Panc1 (cell line): Measurements from ENCODE around the gene CCDC39.

Experiments used
- POLR2AphosphoS5 ChIP-seq: IDR thresholded peaks from 2 replicates; pipeline ENCODE4 v1.6.1; 2012; ENCODE audit warnings: mild to moderate bottlenecking, low read depth, low read length, moderate library complexity
- REST ChIP-seq, 2 experiments: IDR thresholded peaks; 2 replicates each; pipeline ENCODE4 v1.6.1; 2011 to 2012; ENCODE audit warnings: low read depth in 2 of 2, control low read depth in 1 of 2, low read length in 1 of 2, mild to moderate bottlenecking in 1 of 2, moderate library complexity in 1 of 2; ENCODE audit not compliant: insufficient read depth in 1 of 2
- SIN3A ChIP-seq: IDR thresholded peaks from 2 replicates; pipeline ENCODE4 v1.6.1; 2012; ENCODE audit warnings: low read depth, mild to moderate bottlenecking, low read length, moderate library complexity, borderline replicate concordance; ENCODE audit not compliant: insufficient read depth
- TCF7L2 ChIP-seq: IDR thresholded peaks from 2 replicates; pipeline ENCODE4 v1.6.1; 2011; ENCODE audit warnings: mild to moderate bottlenecking, low read depth, low read length, inconsistent platforms
- TF ChIP-seq, protein P1 (sequence below): fragments of 450-650 bp; IDR thresholded peaks from 2 replicates; pipeline ENCODE4 v1.5.1; 2017; ENCODE audit warnings: mild to moderate bottlenecking

DNA sequence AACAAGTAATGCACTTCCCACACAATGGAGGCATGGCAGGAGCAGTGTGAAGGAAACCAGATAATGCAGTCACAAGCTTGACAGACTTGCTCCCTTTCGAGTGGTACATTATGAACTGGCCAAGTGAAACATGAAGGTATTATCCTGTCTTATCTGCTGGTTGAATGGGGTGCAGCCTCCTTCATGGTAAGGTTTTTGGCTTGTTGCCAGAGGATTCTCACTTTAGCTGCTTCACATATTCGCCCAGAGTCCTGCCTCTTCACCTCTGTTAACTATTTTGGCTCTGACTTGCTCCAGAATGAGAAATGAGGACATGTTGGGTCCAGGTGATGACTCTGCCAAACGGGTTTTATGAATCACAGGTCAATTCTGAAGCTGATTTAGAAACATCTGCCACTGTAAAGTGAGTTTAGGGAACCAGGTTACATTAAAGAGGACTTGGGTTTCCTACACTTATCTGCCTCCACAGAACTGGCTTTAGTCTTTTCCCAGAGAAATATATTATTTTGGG is 19.5 kb upstream of the CCDC39 start:
- TF ChIP-seq, protein P1, sequence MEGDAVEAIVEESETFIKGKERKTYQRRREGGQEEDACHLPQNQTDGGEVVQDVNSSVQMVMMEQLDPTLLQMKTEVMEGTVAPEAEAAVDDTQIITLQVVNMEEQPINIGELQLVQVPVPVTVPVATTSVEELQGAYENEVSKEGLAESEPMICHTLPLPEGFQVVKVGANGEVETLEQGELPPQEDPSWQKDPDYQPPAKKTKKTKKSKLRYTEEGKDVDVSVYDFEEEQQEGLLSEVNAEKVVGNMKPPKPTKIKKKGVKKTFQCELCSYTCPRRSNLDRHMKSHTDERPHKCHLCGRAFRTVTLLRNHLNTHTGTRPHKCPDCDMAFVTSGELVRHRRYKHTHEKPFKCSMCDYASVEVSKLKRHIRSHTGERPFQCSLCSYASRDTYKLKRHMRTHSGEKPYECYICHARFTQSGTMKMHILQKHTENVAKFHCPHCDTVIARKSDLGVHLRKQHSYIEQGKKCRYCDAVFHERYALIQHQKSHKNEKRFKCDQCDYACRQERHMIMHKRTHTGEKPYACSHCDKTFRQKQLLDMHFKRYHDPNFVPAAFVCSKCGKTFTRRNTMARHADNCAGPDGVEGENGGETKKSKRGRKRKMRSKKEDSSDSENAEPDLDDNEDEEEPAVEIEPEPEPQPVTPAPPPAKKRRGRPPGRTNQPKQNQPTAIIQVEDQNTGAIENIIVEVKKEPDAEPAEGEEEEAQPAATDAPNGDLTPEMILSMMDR = no peak
- no peak for TF ChIP-seq REST (IDR thresholded peaks at IDR 0.05; ENCODE audit: insufficient read depth in 1 of 2, low read depth in 2 of 2, low read length in 1 of 2)
- TF ChIP-seq POLR2AphosphoS5 = no peak
- no peak for TF ChIP-seq TCF7L2
- TF ChIP-seq SIN3A = no peak
